NT2/D1 (cell line): ENCODE measurements around the gene ZNF235.

ENCODE experiments used
- DNase-seq: peaks from one replicate; pipeline ENCODE4 v3.0.0-alpha.2; 2011; ENCODE audit warnings: low read depth, low spot score
- H3K27me3 ChIP-seq: 2 replicates; pipeline ENCODE4 v1.6.0; 2011; ENCODE audit warnings: mild to moderate bottlenecking; ENCODE audit not compliant: insufficient read length, insufficient read depth
- H3K36me3 ChIP-seq: 2 replicates; pipeline ENCODE4 v1.6.1; 2011; ENCODE audit warnings: mild to moderate bottlenecking, low read length, mixed read lengths; ENCODE audit not compliant: insufficient read depth, insufficient read length
- H3K4me1 ChIP-seq: 2 replicates; pipeline ENCODE4 v1.5.1; 2011; ENCODE audit not compliant: insufficient read depth, insufficient read length
- H3K4me3 ChIP-seq: 2 replicates; pipeline ENCODE4 v1.5.1; 2011; ENCODE audit warnings: low read depth; ENCODE audit not compliant: insufficient read length
- H3K9ac ChIP-seq: 2 replicates; pipeline ENCODE4 v1.6.0; 2011; ENCODE audit warnings: low read depth; ENCODE audit not compliant: insufficient read length
- H3K9me3 ChIP-seq: 2 replicates; pipeline ENCODE4 v1.5.1; 2011; ENCODE audit warnings: mild to moderate bottlenecking, low read length; ENCODE audit not compliant: insufficient read depth
- SUZ12 ChIP-seq: IDR thresholded peaks from 2 replicates; pipeline ENCODE4 v1.6.1; 2011; ENCODE audit not compliant: insufficient read length, insufficient read depth; ENCODE audit errors: extremely low read depth
- YY1 ChIP-seq: IDR thresholded peaks from 2 replicates; pipeline ENCODE4 v1.6.1; 2011; ENCODE audit not compliant: insufficient read length, insufficient read depth
- ZNF274 ChIP-seq: IDR thresholded peaks from 2 replicates; pipeline ENCODE4 v1.6.1; 2011; ENCODE audit warnings: mild to moderate bottlenecking, low read depth, low read length

ZNF235 gene

GRCh38 chr19:44282846-44283245 is 22.0 kb downstream of the ZNF235 start:
- no peak overlapping the region for H3K9ac ChIP-seq
- no peak for TF ChIP-seq YY1
- TF ChIP-seq ZNF274: no peak
- no peak for TF ChIP-seq SUZ12
- no peak for DNase-seq

GRCh38 chr19:44280916-44281315 is 23.9 kb downstream of the ZNF235 start:
- Histone ChIP-seq H3K9ac (no peak overlapping the region), H3K36me3 (no peaks in the 10 kb centered on the region), H3K27me3 (no peaks in the 10 kb centered on the region), H3K4me1 (no peaks in the 10 kb centered on the region), H3K9me3 (peaks cover 3% of the 10 kb centered on the region; the same call in 1 of the 2 replicates), H3K4me3 (no peak overlapping the region)
- TF ChIP-seq SUZ12 (no peak), ZNF274 (no peak), YY1 (no peak)
- DNase-seq: no peak

More at GRCh38 chr19:44282846-44283245, 22.0 kb downstream of the ZNF235 start:
- H3K27me3 ChIP-seq: no peaks in the 10 kb centered on the region
- H3K4me1 ChIP-seq: no peaks in the 10 kb centered on the region
- peaks cover 9% of the 10 kb centered on the region for H3K36me3 ChIP-seq
- H3K9me3 ChIP-seq: peaks cover 8% of the 10 kb centered on the region; the same call in 1 of the 2 replicates
- H3K4me3 ChIP-seq: no peak overlapping the region

GRCh38 chr19:44278181-44278690 is 26.6 kb downstream of the ZNF235 start:
- H3K36me3 ChIP-seq: peaks cover 9% of the 10 kb centered on the region
- no peak for TF ChIP-seq ZNF274
- TF ChIP-seq SUZ12: no peak
- no peak for TF ChIP-seq YY1
- no peaks in the 10 kb centered on the region for H3K4me1 ChIP-seq
- no peaks in the 10 kb centered on the region for H3K27me3 ChIP-seq
- no peak for DNase-seq
- no peak overlapping the region for H3K4me3 ChIP-seq
- peaks cover 14% of the 10 kb centered on the region; the same call in 1 of the 2 replicates for H3K9me3 ChIP-seq
- H3K9ac ChIP-seq: no peak overlapping the region

GRCh38 chr19:44277331-44277730 is 27.5 kb downstream of the ZNF235 start:
- DNase-seq: no peak
- H3K27me3 ChIP-seq: no peaks in the 10 kb centered on the region
- H3K9me3 ChIP-seq: peaks cover 13% of the 10 kb centered on the region; the same call in 1 of the 2 replicates
- H3K4me3 ChIP-seq: no peak overlapping the region
- H3K36me3 ChIP-seq: peaks cover 9% of the 10 kb centered on the region
- H3K9ac ChIP-seq: no peak overlapping the region
- no peaks in the 10 kb centered on the region for H3K4me1 ChIP-seq
- TF ChIP-seq YY1 (no peak), ZNF274 (no peak), SUZ12 (no peak)

GRCh38 chr19:44260695-44261446 is 44.0 kb downstream of the ZNF235 start:
- TF ChIP-seq YY1: no peak
- TF ChIP-seq ZNF274: no peak
- no peak for TF ChIP-seq SUZ12
- Histone ChIP-seq H3K9ac (peak overlapping the region; percentile 57), H3K4me1 (no peaks in the 10 kb centered on the region), H3K4me3 (peak overlapping the region; percentile 58), H3K27me3 (no peaks in the 10 kb centered on the region), H3K9me3 (no peaks in the 10 kb centered on the region), H3K36me3 (no peaks in the 10 kb centered on the region)
- no peak for DNase-seq

- Histone ChIP-seq H3K9me3 (no peaks in the 10 kb centered on the region), H3K27me3 (no peaks in the 10 kb centered on the region), H3K36me3 (no peaks in the 10 kb centered on the region), H3K9ac (peak overlapping the region; percentile 57), H3K4me1 (no peaks in the 10 kb centered on the region), H3K4me3 (peak overlapping the region; percentile 58)
- TF ChIP-seq ZNF274 (no peak), SUZ12 (no peak), YY1 (no peak)
- DNase-seq: no peak
Measured at GRCh38 chr19:44260343-44260681, 44.5 kb downstream of the ZNF235 start.

- H3K27me3 ChIP-seq: no peaks in the 10 kb centered on the region
- H3K4me3 ChIP-seq: no peak overlapping the region
- H3K9me3 ChIP-seq: no peaks in the 10 kb centered on the region
- DNase-seq: no peak
- no peaks in the 10 kb centered on the region for H3K36me3 ChIP-seq
- H3K4me1 ChIP-seq: no peaks in the 10 kb centered on the region
- TF ChIP-seq YY1 (no peak), ZNF274 (no peak), SUZ12 (no peak)
- H3K9ac ChIP-seq: no peak overlapping the region
Measured at GRCh38 chr19:44258835-44259413, 45.9 kb downstream of the ZNF235 start.
